Lung (tissue), 12 donors: ENCODE results near the gene UGT8. TPM values are rescaled to one million over a fixed set of nuclear protein-coding genes. Genes with fewer than 3 reads are reported as not detected.

Source experiments
- ATAC-seq: fragments of 200-7000 bp; cut with Tn5 transposase; one replicate; pipeline ENCODE4 v1.9.1; 2020; ENCODE audit warnings: moderate number of reproducible peaks; ENCODE audit not compliant: insufficient read depth, low FRiP score
- DNase-seq, 3 donors: peaks; one replicate each; pipeline ENCODE4 v3.0.0-alpha.2; 2013 to 2017
- H3K27ac ChIP-seq, 2 donors: one replicate each; pipeline ENCODE4 v1.5.1; 2013; ENCODE audit warnings: mild to moderate bottlenecking in 2 of 2, moderate library complexity in 2 of 2, control low read depth in 1 of 2, inconsistent platforms in 1 of 2, low read depth in 1 of 2, low read length in 1 of 2
- H3K27me3 ChIP-seq, 3 donors: one replicate each; pipeline ENCODE4 v1.5.1; 2013; ENCODE audit warnings: low read length in 2 of 3; ENCODE audit not compliant: control insufficient read depth in 3 of 3, insufficient read depth in 3 of 3
- H3K36me3 ChIP-seq, 4 donors: one replicate each; pipeline ENCODE4 v1.5.1; 2013; ENCODE audit warnings: low read length in 4 of 4, mild to moderate bottlenecking in 1 of 4, moderate library complexity in 1 of 4; ENCODE audit not compliant: control insufficient read depth in 4 of 4, insufficient read depth in 4 of 4
- H3K4me1 ChIP-seq, 5 donors: one replicate each; pipeline ENCODE4 v1.5.1; 2013; ENCODE audit warnings: low read length in 5 of 5, mild to moderate bottlenecking in 2 of 5, moderate library complexity in 1 of 5; ENCODE audit not compliant: control insufficient read depth in 5 of 5, insufficient read depth in 5 of 5
- H3K4me3 ChIP-seq: one replicate; pipeline ENCODE4 v1.5.1; 2013; ENCODE audit warnings: mild to moderate bottlenecking, control low read depth, moderate library complexity
- H3K9ac ChIP-seq, 2 donors: one replicate each; pipeline ENCODE4 v1.5.1; 2013; ENCODE audit warnings: low read length in 2 of 2, control low read depth in 1 of 2; ENCODE audit not compliant: insufficient read depth in 1 of 2
- H3K9me3 ChIP-seq, 4 donors: one replicate each; pipeline ENCODE4 v1.5.1; 2013; ENCODE audit warnings: low read length in 3 of 4, mild to moderate bottlenecking in 1 of 4, moderate library complexity in 1 of 4; ENCODE audit not compliant: control insufficient read depth in 4 of 4, insufficient read depth in 3 of 4
- WGBS, 2 donors: extraction: QIAGEN DNeasy Blood & Tissue Kit; methylation state at CpG; one replicate each; pipeline ENCODE4 v1.1.7; 2013; 5-methylcytosine and 5-hydroxymethylcytosine counted together
- polyA plus RNA-seq, 2 donors: library from polyadenylated mRNA; stranded (reverse); fragments of 200-250 nt; gene quantifications; one replicate each; pipeline ENCODE4 v1.2.1, GENCODE V29; 2013
- total RNA-seq, 2 donors: library from RNA; depleted of rRNA in 1 of 2; stranded (reverse); fragments of >200 nt in 1 of 2; gene quantifications; one replicate each; pipeline ENCODE4 v1.2.1, GENCODE V29; 2014 to 2021
- TF ChIP-seq, protein P1 (sequence below): IDR thresholded peaks from 2 replicates; pipeline ENCODE4 v1.5.1; 2012; ENCODE audit warnings: mild to moderate bottlenecking; ENCODE audit errors: control extremely low read depth, extremely low read depth
- donor health status: control.
- donor health status: control.
- donor health status: Bipolar disorder and iron deficiency.
- donor health status: healthy.
- donor health status: DM: yes; HTN: yes; CAD: no.

UGT8 gene
- total and polyA plus RNA-seq, 4 donors = 0.37 to 9.9 (median 1.8) TPM

GRCh38 chr4:114691865-114692264, 93.3 kb downstream of the UGT8 start:
- WGBS, 2 donors = 74 to 77% methylated on average over 1 of the region's 1 CpG
- Histone ChIP-seq H3K4me3 (no peak overlapping the region), H3K9ac (no peak overlapping the region), H3K36me3 (no peaks in the 10 kb centered on the region), H3K27ac (no peak overlapping the region), H3K27me3 (no peaks in the 10 kb centered on the region), H3K9me3 (no peaks in the 10 kb centered on the region), H3K4me1 (peaks cover 0 to 5% (median 0%) of the 10 kb centered on the region in 5 donors)
- TF ChIP-seq, protein P1, sequence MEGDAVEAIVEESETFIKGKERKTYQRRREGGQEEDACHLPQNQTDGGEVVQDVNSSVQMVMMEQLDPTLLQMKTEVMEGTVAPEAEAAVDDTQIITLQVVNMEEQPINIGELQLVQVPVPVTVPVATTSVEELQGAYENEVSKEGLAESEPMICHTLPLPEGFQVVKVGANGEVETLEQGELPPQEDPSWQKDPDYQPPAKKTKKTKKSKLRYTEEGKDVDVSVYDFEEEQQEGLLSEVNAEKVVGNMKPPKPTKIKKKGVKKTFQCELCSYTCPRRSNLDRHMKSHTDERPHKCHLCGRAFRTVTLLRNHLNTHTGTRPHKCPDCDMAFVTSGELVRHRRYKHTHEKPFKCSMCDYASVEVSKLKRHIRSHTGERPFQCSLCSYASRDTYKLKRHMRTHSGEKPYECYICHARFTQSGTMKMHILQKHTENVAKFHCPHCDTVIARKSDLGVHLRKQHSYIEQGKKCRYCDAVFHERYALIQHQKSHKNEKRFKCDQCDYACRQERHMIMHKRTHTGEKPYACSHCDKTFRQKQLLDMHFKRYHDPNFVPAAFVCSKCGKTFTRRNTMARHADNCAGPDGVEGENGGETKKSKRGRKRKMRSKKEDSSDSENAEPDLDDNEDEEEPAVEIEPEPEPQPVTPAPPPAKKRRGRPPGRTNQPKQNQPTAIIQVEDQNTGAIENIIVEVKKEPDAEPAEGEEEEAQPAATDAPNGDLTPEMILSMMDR = no peak
- no peak for DNase-seq
- no peak for ATAC-seq

DNA sequence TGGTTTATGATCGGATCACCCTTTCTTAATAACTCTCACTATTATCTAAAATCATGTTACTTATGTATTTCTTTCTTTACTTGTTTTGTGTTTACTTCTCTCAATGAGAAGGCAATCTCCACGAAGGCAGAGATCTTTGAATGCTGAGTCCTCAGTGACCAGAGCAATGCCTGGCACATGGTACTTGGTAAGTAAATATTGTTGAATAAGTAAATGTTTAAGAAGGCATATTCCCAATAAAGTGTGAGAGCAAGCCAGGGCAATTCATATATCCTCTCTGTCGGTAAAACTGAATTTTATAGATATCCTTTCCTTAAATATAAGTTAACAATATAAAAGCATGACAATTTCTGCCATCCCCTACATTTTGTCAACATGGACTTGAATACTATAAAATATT, 94.4 kb downstream of the UGT8 start:
- no peaks in the 10 kb centered on the region for H3K36me3 ChIP-seq
- H3K27ac ChIP-seq = no peak overlapping the region
- no peaks in the 10 kb centered on the region for H3K9me3 ChIP-seq
- no peak overlapping the region for H3K9ac ChIP-seq
- no peak overlapping the region for H3K4me3 ChIP-seq
- no peak for DNase-seq
- H3K27me3 ChIP-seq = no peaks in the 10 kb centered on the region
- peaks cover 0 to 1% (median 0%) of the 10 kb centered on the region in 5 donors for H3K4me1 ChIP-seq
- no peak for ATAC-seq
- 84 to 94% methylated on average over 3 of the region's 3 CpGs for WGBS, 2 donors
- TF ChIP-seq, protein P1 = no peak

DNA sequence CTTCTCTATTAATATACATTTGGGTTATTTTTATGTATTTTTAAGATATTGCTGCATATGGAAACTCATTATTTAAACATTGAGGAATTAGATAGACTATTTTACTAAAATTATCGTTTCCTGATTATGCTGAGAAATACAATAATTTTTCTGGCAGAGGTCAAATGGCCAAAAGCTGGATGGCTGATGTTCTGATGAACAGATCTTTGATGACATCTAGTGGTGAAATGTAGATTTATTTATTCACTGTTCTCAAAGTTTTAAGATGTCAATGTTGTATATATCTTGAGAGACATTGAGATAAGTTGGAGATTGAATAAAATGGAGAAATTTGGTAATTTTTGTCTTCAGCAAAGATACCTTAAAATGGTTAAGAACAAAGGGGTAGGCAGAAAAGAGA, 96.2 kb downstream of the UGT8 start:
- no peaks in the 10 kb centered on the region for H3K36me3 ChIP-seq
- no peak overlapping the region for H3K9ac ChIP-seq
- WGBS, 2 donors = 2 to 3% methylated on average over 1 of the region's 1 CpG
- no peaks in the 10 kb centered on the region for H3K27me3 ChIP-seq
- DNase-seq (peak in 2 of 3 donors; percentile 58 to 69), ATAC-seq (no peak)
- H3K4me3 ChIP-seq = no peak overlapping the region
- TF ChIP-seq, protein P1 = peak; percentile 19
- H3K4me1 ChIP-seq = no peaks in the 10 kb centered on the region
- H3K27ac ChIP-seq = no peak overlapping the region
- no peaks in the 10 kb centered on the region for H3K9me3 ChIP-seq

GRCh38 chr4:114698231-114698630, 99.6 kb downstream of the UGT8 start:
- TF ChIP-seq, protein P1 = no peak
- H3K4me3 ChIP-seq = no peak overlapping the region
- H3K4me1 ChIP-seq = peaks cover 0 to 11% (median 0%) of the 10 kb centered on the region in 5 donors
- no peak overlapping the region for H3K27ac ChIP-seq
- no peak for DNase-seq
- no peak overlapping the region for H3K9ac ChIP-seq
- WGBS, 2 donors = 41 to 52% methylated on average over 4 of the region's 4 CpGs
- no peaks in the 10 kb centered on the region for H3K36me3 ChIP-seq
- H3K27me3 ChIP-seq = no peaks in the 10 kb centered on the region
- no peaks in the 10 kb centered on the region for H3K9me3 ChIP-seq
- ATAC-seq = no peak
